GM10248 (cell line): ENCODE data around the gene SPINT4.
"Not testable (repeated sequence)": the region's sequence is repeated elsewhere in the genome, so short reads cannot be mapped to it uniquely, and the experiment has no call there.

Experiments
- CTCF ChIA-PET: fragments of 300-600 bp; sonication (Branson Sonifier 250); formaldehyde crosslinking; extraction: SDS; loops from one replicate; lab custom pipeline; 2021; ENCODE audit warnings: antibody characterized with exemption; lab: Yijun Ruan, JAX
- POLR2A ChIA-PET: fragments of 350-650 bp; sonication (Branson Sonifier 250); formaldehyde crosslinking; extraction: SDS; loops from one replicate; lab custom pipeline; 2020; ENCODE audit warnings: antibody characterized with exemption; lab: Yijun Ruan, JAX
- DNase-seq: peaks from one replicate; pipeline ENCODE4 v3.0.0; 2012; ENCODE audit errors: extremely low spot score
- CTCF ChIP-seq: IDR thresholded peaks from 2 replicates; pipeline ENCODE4 v1.5.1; 2012; ENCODE audit warnings: mild to moderate bottlenecking, low read depth; ENCODE audit errors: extremely low read depth, missing control alignments, control extremely low read depth

Gene SPINT4

GRCh38 chr20:45701873-45702272 lies 20.3 kb upstream of the SPINT4 start, which contains the start of gene WFDC13:
TSS of gene WFDC13 (plus strand) at chr20:45702038. CDS start at chr20:45702124, 86 bp downstream.
- ChIA-PET CTCF (interaction anchor here (1.3 kb wide), 1 partner anchor 12 kb away, joined by 3 read pairs; no protein-coding TSS in a partner anchor), POLR2A (no interaction called here)
- no peak for DNase-seq
- no peak for TF ChIP-seq CTCF

- TF ChIP-seq CTCF: no peak
- ChIA-PET CTCF (no interaction called here), POLR2A (no interaction called here)
- no peak for DNase-seq
Observed at GRCh38 chr20:45704969-45705637, 17.0 kb upstream of the SPINT4 start, which contains the start of gene WFDC10B. TSS of gene WFDC10B (minus strand) at chr20:45705019. CDS start at chr20:45685992, 19,027 bp downstream.

- DNase-seq, CTCF ChIA-PET, POLR2A ChIA-PET: not testable (repeated sequence)
Observed at GRCh38 chr20:45716141-45716688, 5.9 kb upstream of the SPINT4 start.

GRCh38 chr20:45725134-45725533 lies 3.0 kb downstream of the SPINT4 start:
- TF ChIP-seq CTCF: no peak
- DNase-seq: no peak
- CTCF ChIA-PET: no interaction called here
- POLR2A ChIA-PET: no interaction called here

GRCh38 chr20:45727044-45727443 lies 4.9 kb downstream of the SPINT4 start:
- DNase-seq: no peak
- POLR2A ChIA-PET: no interaction called here
- CTCF ChIA-PET: interaction anchor here (0.9 kb wide), 1 partner anchor 23 kb away, joined by 3 read pairs; no protein-coding TSS in a partner anchor
- TF ChIP-seq CTCF: no peak

- no peak for TF ChIP-seq CTCF
- DNase-seq: no peak
- ChIA-PET CTCF (interaction anchor here (0.8 kb wide), 1 partner anchor 39 kb away, joined by 3 read pairs; no protein-coding TSS in a partner anchor), POLR2A (no interaction called here)
Observed at GRCh38 chr20:45732199-45732598, 10.1 kb downstream of the SPINT4 start.

GRCh38 chr20:45735552-45735951 lies 13.4 kb downstream of the SPINT4 start:
- ChIA-PET CTCF (no interaction called here), POLR2A (no interaction called here)
- no peak for TF ChIP-seq CTCF
- no peak for DNase-seq
